Suppressor macrophage treated with lipopolysaccharide for 1 hour (primary cell): Measurements from ENCODE around the gene USP24.

Experiments used
- DNase-seq, 3 donors: peaks; one replicate each; pipeline ENCODE4 v3.0.0-alpha.2; 2020 to 2022

Gene USP24

DNA sequence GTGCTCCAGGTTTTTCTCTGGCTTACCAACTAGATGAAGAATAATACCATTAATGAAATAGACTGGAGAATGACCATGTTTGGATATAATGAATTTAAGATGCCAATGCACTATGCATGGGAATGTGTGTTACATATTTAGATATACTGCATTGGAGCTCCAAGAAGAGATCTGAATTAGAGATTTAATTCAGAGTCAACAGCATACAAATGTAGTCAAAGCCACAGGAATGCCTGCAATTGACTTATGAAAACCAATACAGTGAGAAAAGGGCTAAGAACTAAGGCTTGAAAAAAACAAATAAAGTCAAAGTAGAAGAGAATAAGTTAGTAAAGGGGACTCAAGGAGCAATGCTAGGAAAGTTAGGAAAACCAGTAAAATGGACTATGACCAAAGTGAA is 59.1 kb downstream of the USP24 start:
- no peak for DNase-seq

DNA sequence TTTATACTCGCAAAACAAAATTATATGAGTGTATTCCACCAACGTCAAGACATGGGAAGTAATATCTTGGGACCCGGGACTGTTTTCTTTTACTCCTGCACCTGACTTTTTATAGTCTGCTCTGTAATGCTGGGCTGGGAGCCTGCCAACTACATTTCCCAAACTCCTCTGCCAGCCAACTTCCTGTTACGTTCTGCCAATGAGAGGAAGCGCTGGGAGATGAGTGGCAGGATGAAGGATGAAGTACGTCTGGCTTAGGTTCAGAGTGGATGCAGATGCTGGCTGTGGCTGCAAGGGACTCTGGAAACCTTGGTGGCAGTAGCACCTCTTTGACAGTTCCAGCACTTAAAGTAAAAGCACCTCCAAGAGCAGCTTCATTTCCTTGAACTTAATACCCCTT is 59.6 kb downstream of the USP24 start:
- peak; percentile 32 to 45 (median 36) for DNase-seq

DNA sequence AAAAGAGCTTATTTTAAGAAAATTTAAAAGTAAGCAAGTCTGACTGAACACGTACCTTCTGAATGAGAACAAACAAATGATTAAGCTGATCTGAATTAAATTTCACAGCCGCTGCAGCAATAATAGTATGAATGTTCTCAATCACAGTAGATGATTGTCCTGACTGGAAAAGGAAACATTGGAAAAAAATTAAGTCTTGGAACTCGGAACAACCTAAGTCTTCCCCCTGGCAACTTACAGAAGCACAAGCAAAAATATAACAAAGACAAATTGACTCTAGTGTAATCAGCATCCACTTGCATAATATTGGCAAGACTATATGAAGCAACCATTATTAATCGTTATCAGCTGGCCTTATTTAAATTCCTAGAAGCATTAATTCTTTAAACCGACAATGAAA is 60.5 kb downstream of the USP24 start:
- DNase-seq = no peak

DNA sequence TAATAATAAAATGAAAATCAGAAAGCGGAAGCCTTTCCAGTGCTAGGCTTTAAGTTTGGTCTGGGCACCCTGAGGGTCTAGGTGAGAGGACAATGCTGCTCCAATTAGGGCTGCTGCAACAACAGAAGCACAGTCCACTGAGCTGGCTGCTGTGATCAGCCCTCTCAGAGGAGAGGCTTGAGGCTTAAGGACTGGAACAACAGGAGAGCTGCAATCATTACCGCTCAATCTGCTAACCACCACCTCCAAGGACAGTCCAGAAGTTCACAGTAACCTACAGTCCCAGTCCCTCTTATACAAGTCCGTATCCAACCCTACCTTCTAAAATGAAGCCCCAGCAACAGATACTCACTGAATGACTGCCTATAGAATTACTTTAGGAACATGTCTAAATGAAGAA is 62.1 kb downstream of the USP24 start:
- DNase-seq = no peak

DNA sequence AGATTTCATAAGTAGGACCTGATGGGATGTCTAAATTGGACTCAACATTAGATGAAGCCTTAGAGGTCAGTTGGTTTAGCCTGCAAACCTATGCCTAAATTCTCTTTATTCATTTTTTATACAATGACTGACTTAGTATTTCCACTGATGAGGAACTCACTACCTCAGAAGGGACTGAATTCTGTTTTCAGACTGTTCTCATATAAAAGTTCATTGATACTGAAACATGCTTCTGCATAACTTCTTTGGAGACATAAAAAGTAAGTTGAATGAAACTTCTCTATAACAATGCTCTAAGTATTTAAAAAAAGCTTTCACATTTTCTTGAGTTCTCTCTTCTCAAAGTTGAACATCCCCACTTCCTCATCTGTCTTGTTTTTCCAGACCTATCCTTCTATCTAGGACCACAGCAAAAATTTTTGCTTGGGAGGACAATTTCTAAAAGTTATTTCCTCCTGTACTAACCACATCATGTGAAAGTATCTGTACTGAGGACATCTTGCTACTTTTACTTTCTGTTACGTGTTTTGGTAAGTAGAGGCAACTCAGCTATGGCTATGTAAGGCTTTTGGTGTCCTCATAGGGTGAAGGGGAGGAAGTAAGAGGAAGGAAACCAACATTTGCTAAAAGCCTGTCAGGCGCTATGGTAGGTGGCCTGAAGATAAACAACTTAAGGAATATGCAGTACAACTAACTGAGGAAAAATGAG is 64.1 kb downstream of the USP24 start:
- peak; percentile 51 to 77 (median 55) for DNase-seq

- no peak for DNase-seq
Observed at GRCh38 chr1:55148676-55149075, 66.5 kb downstream of the USP24 start.

DNA sequence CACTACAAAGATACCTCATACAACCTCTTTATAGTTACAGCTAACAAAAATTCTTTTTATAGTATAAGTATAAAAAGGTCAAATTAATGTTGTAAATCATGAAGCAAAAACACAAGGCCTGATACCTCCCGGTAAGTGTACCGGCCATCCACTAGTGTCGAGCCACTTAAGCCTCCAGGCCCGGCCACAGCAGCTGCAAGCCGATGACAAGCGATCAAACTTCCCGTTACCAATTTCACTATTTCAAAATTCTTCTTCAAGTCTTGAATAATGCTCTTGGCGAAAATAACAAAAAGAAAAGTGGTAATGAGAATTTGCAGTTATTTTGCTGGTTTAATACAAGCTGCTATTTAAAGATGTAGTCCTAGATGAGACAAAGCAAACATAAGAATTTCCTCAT is 67.6 kb downstream of the USP24 start:
- peak; percentile 61 to 70 (median 68) for DNase-seq

DNA sequence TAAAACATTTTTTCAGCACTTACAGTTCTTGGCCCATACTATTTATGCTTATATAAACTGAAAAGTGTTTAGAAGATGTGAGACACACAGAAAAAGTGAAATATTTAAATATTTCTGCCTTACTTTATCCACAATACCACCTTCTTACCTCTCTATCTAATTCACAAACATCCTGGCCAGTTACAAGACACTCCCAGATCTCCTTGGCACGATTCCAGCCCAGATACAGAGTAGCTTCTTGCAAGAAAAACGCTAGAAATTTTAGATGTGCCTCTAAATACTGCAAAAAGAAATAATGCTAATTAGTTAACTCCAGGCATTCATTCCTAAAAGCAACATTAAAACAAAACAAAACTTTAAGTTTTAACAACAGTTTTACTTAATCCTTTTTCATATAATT is 68.4 kb downstream of the USP24 start:
- peak in 1 of 3 donors; percentile 22 for DNase-seq

DNA sequence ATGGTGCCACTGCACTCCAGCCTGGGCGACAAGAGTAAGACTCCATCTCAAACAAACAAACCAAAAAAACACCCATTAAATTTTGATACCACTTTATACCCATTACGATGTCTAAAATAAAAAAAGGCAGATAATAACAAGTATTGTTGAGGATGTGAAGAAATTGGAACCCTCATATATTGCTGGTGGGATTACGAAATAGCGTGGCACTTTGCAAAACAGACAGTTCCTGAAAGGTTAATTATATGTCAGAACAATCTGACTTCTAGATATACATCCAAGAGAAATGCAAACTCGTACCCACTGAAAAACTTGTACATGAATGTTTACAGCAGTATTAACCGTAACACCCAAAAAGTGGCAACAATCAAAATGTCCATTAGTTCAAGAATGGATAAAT is 70.3 kb downstream of the USP24 start:
- DNase-seq = no peak

- DNase-seq = no peak
Observed at GRCh38 chr1:55143684-55144083, 71.5 kb downstream of the USP24 start.

- DNase-seq = no peak
Observed at GRCh38 chr1:55141295-55141893, 73.8 kb downstream of the USP24 start.

GRCh38 chr1:55140546-55140983 is 74.6 kb downstream of the USP24 start:
- peak; percentile 91 to 95 (median 92) for DNase-seq

- DNase-seq = no peak
Observed at GRCh38 chr1:55140137-55140536, 75.0 kb downstream of the USP24 start.

DNA sequence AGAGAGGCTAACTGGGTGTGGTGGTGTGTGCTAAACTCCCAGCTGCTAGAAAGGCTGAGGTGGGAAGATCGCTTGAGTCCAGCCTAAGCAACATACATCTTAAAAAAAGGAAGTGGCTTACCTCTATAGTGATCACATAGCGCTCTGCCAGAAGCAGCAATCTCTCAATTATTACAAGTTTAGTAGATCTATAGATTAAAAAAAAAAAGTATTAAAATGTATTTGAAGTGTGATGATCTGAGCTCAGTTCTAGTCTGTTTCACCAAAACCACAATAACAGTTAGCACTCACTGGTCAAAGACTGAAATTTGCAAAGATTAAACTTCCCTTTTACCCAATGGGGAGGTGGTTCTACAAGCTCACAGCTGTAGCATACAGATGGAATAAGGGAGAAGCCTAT is 76.3 kb downstream of the USP24 start:
- no peak for DNase-seq

DNA sequence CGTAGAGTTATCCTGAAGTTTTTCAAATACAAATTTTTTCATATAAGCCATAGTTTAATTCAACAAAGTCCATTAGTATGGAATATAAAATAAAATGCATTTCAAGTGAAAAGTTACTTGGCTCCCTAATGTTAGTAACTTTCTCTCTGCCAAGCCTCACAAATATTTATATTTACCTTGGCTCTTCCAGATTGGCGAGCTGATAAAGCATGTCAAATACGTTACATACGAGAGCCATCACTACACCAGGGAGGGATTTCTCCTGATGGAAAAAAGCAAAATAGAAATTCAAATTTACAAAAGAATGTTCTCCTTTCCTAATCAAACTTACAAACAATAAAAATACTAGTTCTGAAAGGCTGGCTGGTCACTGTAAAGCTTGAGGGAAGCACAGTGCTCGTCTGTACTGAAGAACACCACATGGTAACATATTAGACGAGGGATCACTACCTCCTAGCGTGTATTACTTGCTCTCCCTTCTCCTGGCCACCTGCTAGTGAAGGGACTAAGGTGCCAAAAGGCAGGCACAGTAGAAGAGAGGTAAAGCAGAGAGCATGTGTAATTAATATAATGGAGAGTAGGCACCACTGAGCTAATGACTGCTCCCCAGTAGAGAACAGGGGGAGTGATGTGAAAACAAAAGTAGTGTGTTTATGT is 80.9 kb downstream of the USP24 start:
- DNase-seq = no peak

DNA sequence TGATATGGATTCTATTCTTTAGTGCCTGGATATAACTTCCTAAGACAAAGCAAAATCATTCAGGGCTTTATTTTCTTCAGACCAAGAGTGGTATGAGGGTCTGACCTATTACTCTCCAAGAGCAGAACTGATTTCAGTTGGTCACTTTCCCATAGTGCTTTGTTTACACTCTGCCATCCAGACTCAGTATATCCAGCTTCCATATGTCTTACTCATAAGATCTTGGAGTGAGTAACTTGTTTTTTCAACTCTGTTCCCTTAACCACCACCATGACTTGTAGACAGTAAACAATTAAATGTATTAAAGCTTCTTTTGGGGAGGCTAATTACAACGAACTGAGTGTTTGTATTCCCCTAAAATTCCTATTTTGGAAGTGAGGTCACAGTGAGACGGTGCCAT is 83.4 kb downstream of the USP24 start:
- DNase-seq = no peak

DNA sequence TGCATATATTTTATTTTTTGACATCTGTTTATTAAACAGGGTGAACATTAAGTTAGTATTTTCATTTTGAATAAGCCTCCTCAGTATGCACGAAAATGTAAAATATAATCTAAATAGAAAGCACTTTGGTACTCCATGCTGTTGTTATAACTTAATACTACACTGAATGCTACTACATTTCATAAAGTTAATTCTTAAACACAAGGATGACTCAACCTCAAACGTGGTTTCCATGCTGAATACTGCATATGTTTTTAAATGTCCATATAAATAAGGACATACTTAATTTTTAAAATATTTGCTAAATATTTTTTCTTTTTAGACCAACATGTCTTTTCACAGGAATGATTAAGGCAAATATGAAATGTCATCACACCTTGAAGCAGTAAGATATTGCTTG is 83.9 kb downstream of the USP24 start:
- DNase-seq = no peak

DNA sequence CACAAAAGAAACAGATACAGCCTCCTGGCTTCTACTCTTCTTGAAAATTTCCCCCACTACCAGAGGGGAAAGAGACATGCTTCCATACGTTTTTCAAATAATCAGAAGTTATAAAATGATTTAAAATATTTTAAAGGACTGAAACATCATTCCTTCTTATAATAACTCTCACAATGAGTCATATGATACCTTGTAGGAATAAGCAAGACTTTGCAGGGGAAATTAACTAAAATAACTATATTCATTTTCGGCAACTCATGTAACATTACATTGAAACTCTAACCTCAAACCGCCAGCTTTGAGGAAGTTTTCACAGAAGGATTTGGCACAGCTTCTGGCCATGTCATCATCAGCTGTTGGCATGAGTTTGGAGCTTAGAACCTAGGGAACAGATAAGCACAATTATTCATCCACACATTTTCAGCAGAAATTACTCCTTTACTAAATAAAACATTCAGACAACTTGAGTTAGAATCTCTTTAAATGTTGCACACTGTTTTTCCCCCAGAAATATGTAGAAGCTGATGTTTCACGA is 85.9 kb downstream of the USP24 start:
- DNase-seq = peak; percentile 70 to 82 (median 81)

GRCh38 chr1:55128418-55128995 is 86.7 kb downstream of the USP24 start:
- no peak for DNase-seq

- peak; percentile 24 to 58 (median 53) for DNase-seq
Observed at GRCh38 chr1:55127827-55128343, 87.3 kb downstream of the USP24 start.

- no peak for DNase-seq
Observed at GRCh38 chr1:55124470-55124869, 90.7 kb downstream of the USP24 start.

DNA sequence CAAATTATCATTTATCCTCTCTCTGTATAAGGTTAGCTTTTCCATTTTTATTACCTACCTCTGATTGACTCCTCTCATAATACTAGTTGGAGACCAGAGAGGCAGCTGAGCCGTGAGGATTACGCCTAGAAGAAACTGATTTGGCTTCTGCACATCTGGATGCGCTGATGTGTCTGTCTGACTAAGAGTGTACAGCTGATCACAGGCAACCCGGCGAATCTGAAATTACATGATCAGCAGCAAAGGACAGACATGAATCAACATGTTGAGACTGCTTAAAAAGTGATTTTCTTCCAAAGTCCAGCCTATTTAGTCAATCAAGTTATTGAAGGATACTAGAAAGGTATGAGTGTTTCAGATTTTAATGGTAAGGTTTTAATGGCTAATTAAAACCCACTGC is 94.6 kb downstream of the USP24 start:
- DNase-seq = no peak

- peak; percentile 36 to 66 (median 44) for DNase-seq
Observed at GRCh38 chr1:55118651-55119329, 96.4 kb downstream of the USP24 start.
